Endothelial cell of umbilical vein (primary cell): ENCODE measurements around the gene GALNT2. TPM values are rescaled to one million over a fixed set of nuclear protein-coding genes. Genes with fewer than 3 reads are reported as not detected.

Source experiments
- BruUV-seq: library from RNA; stranded (reverse); fragments of 400-500 nt; replicated peaks from 2 replicates; lab custom pipeline; 2021; lab: Mats Ljungman, UMichigan
- CTCF ChIA-PET: fragments of 300-600, 350-600 bp; sonication (Branson Sonifier 250); formaldehyde crosslinking; loops from one replicate; lab custom pipeline; 2021; ENCODE audit warnings: antibody characterized with exemption, inconsistent platforms; lab: Charles Lee
- POLR2A ChIA-PET: fragments of 300-600, 350-600 bp; sonication (Branson Sonifier 250); formaldehyde crosslinking; loops from one replicate; lab custom pipeline; 2021; ENCODE audit warnings: antibody characterized with exemption, inconsistent platforms; lab: Charles Lee
- DNase-seq: peaks from one replicate; pipeline ENCODE4 v3.0.0-alpha.2; 2011; ENCODE audit warnings: low read depth, low spot score
- FAIRE-seq: peaks from 2 replicates; lab custom pipeline; 2011; peaks lifted over from hg19 to GRCh38; lab: Jason Lieb, UNC
- H2AFZ ChIP-seq: 2 replicates; pipeline ENCODE4 v1.6.0; 2012; ENCODE audit warnings: low read depth, low read length, control low read depth, inconsistent platforms
- H3K27ac ChIP-seq: 2 replicates; pipeline ENCODE4 v1.5.1; 2011; ENCODE audit warnings: low read depth, mild to moderate bottlenecking, control low read depth, low read length, moderate library complexity; ENCODE audit not compliant: insufficient read depth
- H3K27me3 ChIP-seq, 2 experiments: 2 replicates each; pipeline versions ENCODE4 v1.6.0 to v1.6.1; 2011; ENCODE audit warnings: low read length in 2 of 2, mixed read lengths in 1 of 2; ENCODE audit not compliant: control insufficient read depth in 2 of 2, insufficient read depth in 2 of 2
- H3K36me3 ChIP-seq, 2 experiments: 2 replicates in 1 of 2; 3 replicates in 1 of 2; pipeline ENCODE4 v1.5.1; 2011; ENCODE audit warnings: low read length in 2 of 2, mild to moderate bottlenecking in 1 of 2, moderate library complexity in 1 of 2; ENCODE audit not compliant: control insufficient read depth in 2 of 2, insufficient read depth in 2 of 2; ENCODE audit errors: extremely low read depth in 1 of 2
- H3K4me1 ChIP-seq: 3 replicates; pipeline ENCODE4 v1.5.1; 2011; ENCODE audit warnings: mild to moderate bottlenecking, low read length; ENCODE audit not compliant: control insufficient read depth, insufficient read depth; ENCODE audit errors: extremely low read depth
- H3K4me2 ChIP-seq: 2 replicates; pipeline ENCODE4 v1.6.1; 2011; ENCODE audit warnings: low read length, control low read depth, mixed read lengths; ENCODE audit not compliant: insufficient read depth
- H3K4me3 ChIP-seq, 3 experiments: fragments of 200-600 bp in 1 of 3; sonication (generic), shearing (Covaris generic) in 1 of 3; replicated peaks in 1 of 3; 2 replicates each; pipeline ENCODE4 v1.5.1; 2011 to 2016; ENCODE audit warnings: control low read depth in 3 of 3, low read length in 3 of 3, mild to moderate bottlenecking in 2 of 3, inconsistent platforms in 1 of 3, low read depth in 1 of 3, moderate library complexity in 1 of 3; ENCODE audit not compliant: insufficient read depth in 1 of 3
- H3K79me2 ChIP-seq: 2 replicates; pipeline ENCODE4 v1.6.0; 2012; ENCODE audit warnings: low read length, inconsistent platforms; ENCODE audit not compliant: control insufficient read depth, insufficient read depth
- H3K9ac ChIP-seq: replicated peaks from 2 replicates; pipeline ENCODE3; 2011; ENCODE audit warnings: low read length, control low read depth; ENCODE audit not compliant: insufficient read depth; ENCODE audit errors: extremely low read depth
- H3K9me1 ChIP-seq: replicated peaks from 3 replicates; pipeline ENCODE4 v1.6.0; 2011; ENCODE audit warnings: mild to moderate bottlenecking, low read length; ENCODE audit not compliant: control insufficient read depth, insufficient read depth; ENCODE audit errors: extremely low read depth
- H3K9me3 ChIP-seq: replicated peaks from 2 replicates; pipeline ENCODE4 v1.5.1; 2012; ENCODE audit warnings: low read length, inconsistent platforms; ENCODE audit not compliant: control insufficient read depth, insufficient read depth
- H4K20me1 ChIP-seq: replicated peaks from 2 replicates; pipeline ENCODE3; 2011; ENCODE audit warnings: mild to moderate bottlenecking, low read length; ENCODE audit not compliant: control insufficient read depth, insufficient read depth; ENCODE audit errors: extremely low read depth
- CTCF ChIP-seq, 2 donors: IDR thresholded peaks; 1 replicate in 1 of 2; 2 replicates in 1 of 2; pipeline ENCODE4 v1.5.1; 2011; ENCODE audit warnings: low read length in 2 of 2, mild to moderate bottlenecking in 2 of 2, moderate library complexity in 2 of 2, control low read depth in 1 of 2, inconsistent platforms in 1 of 2, low read depth in 1 of 2; ENCODE audit not compliant: insufficient read depth in 1 of 2; ENCODE audit errors: extremely low read depth in 1 of 2
- EZH2 ChIP-seq: IDR thresholded peaks from 2 replicates; pipeline ENCODE4 v1.6.1; 2012; ENCODE audit warnings: borderline replicate concordance, low read depth, mild to moderate bottlenecking, moderate library complexity, low read length, inconsistent platforms; ENCODE audit not compliant: severe bottlenecking
- FOS ChIP-seq: IDR thresholded peaks from 2 replicates; pipeline ENCODE4 v1.6.1; 2011; ENCODE audit warnings: mild to moderate bottlenecking, low read length, moderate library complexity, borderline replicate concordance; ENCODE audit not compliant: insufficient read depth
- JUN ChIP-seq: IDR thresholded peaks from 2 replicates; pipeline ENCODE4 v1.6.1; 2011; ENCODE audit warnings: borderline replicate concordance, low read depth; ENCODE audit not compliant: insufficient read length, insufficient read depth
- MYC ChIP-seq: IDR thresholded peaks from one replicate; pipeline ENCODE4 v1.6.1; 2011; ENCODE audit warnings: mild to moderate bottlenecking, low read depth, low read length
- dilution Hi-C: fragments of 300-500 bp; cut with MboI; formaldehyde crosslinking; loops from one replicate; pipeline ENCODE4 v1.15.0; 2019; ENCODE audit warnings: low sequenced_read_pairs; ENCODE audit not compliant: extremely low pct_ligation_motif_present
- intact Hi-C: fragments of 100-400 bp; cut with micrococcal nuclease; formaldehyde crosslinking; loops from one replicate; pipeline ENCODE4 v1.10.0; 2022
- polyA plus RNA-seq, 4 experiments: library from polyadenylated mRNA; depleted of rRNA in 3 of 4; stranded (reverse) in 3 of 4; unstranded in 1 of 4; fragments of >200 nt; gene quantifications; 2 replicates each; pipeline versions ENCODE4 v1.2.1 to v1.2.3, GENCODE V29; 2011 to 2012; ENCODE audit warnings: missing spikeins in 1 of 4
- total RNA-seq: library from RNA; stranded (reverse); gene quantifications from 2 replicates; pipeline ENCODE4 v1.2.3, GENCODE V29; 2021
- TF ChIP-seq, protein P1 (sequence below): IDR thresholded peaks from 2 replicates; pipeline ENCODE4 v1.6.1; 2011; ENCODE audit not compliant: insufficient read depth, insufficient read length

GALNT2 gene
- total and polyA plus RNA-seq, 2 donors (not counting 3 experiments of a cell fraction or from before 2014, with no cell fraction given): 56.3 to 77.5 TPM

- Histone ChIP-seq H3K79me2 (peaks cover 5% of the 10 kb centered on the region), H3K4me2 (no peak overlapping the region), H3K9ac (no peak overlapping the region), H3K4me3 (no peak overlapping the region), H3K36me3 (no peaks in the 10 kb centered on the region), H3K9me1 (no peaks in the 10 kb centered on the region), H3K27ac (no peak overlapping the region), H4K20me1 (no peaks in the 10 kb centered on the region), H3K4me1 (peaks cover 39% of the 10 kb centered on the region), H3K9me3 (no peaks in the 10 kb centered on the region), H3K27me3 (no peaks in the 10 kb centered on the region), H2AFZ (no peak overlapping the region)
- ChIA-PET CTCF (interaction anchor here (1.0 to 1.1 kb wide), 2 partner anchors 25 to 133 kb away, joined by 3 to 5 read pairs; no protein-coding TSS in a partner anchor), POLR2A (no interaction called here)
- TF ChIP-seq, protein P1, sequence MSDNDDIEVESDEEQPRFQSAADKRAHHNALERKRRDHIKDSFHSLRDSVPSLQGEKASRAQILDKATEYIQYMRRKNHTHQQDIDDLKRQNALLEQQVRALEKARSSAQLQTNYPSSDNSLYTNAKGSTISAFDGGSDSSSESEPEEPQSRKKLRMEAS: no peak
- TF ChIP-seq MYC (no peak), JUN (no peak), CTCF (IDR thresholded peaks at IDR 0.05; ENCODE audit: extremely low read depth in 1 of 2, insufficient read depth in 1 of 2, low read depth in 1 of 2, low read length in 2 of 2) (no peak), FOS (no peak), EZH2 (no peak)
- FAIRE-seq (no peak), DNase-seq (no peak)
- dilution Hi-C loops: no loop called here
- intact Hi-C loops: no loop called here
- BruUV-seq: no TSS peak
These were observed 144.6 kb downstream of the GALNT2 start for GRCh38 chr1:230211436-230212145.
